Measurements from ENCODE around the gene REXO5.
"Not testable (repeated sequence)": the region's sequence is repeated elsewhere in the genome, so short reads cannot be mapped to it uniquely, and the experiment has no call there.

REXO5 gene

DNA sequence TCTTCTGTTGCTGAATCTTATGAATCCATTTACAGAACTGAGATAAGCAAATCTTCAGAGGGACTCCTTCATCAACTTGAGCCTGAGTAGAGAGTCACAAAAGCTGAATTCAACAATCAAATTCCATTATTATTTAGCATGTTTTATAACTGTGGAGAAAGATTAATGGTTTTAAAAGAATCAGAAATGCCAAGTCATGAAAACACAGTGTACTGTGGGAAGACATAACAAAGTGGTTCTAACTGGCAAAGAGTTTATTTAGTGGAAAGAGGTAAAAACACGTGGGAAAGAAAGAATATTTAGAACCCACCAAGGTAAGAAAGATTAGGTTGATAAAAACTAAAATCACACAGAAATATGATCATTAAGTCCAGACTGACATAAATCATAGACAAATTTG is 5.0 kb upstream of the REXO5 start:
- no peak for DNase-seq

DNA sequence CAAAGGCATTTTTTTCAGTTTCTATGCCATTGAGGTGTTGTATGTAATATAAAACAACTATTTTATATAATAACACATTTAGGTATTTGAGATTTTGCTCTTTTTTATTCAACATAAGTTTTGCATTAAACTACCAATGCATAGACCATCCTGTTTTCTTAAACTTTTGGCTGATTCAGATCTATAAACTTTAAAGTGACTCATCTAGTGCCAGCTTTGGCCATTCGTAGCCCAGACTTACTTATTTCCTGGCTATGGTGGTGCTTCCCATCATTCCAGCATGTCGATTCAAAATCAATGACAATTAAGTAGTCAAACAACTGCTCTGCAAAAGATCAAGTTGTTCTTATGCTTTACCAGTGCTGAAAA is 3.2 kb upstream of the REXO5 start:
- DNase-seq, result no peak

DNA sequence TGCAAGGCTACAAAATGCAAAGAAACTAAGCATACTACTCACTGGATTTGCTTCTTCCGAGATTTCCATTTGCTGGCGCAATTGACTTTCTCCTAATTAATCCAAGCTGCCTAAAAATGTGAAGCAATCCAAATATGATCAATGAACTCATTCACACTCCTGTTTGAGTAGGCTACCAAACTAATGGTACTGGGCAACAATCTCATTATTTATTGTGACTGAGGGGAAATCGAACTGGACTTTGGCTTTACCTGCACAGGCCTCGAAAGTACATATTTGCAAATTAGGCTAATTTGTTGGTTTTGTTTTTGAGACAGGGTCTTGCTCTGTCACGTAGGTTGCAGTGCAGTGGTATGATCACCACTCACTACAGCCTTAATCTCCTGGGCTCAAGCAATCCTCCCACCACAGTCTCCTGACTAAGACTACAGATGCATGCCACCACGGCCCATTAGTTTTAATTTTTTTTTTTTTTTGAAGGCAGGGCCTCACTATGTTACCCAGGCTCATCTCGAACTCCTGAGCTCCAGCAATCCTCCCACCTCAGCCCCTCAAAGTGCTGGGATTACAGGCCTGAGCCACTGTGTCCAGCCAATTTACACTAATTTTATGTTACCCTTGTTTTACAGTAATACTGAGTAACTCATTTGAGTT is 2.6 kb upstream of the REXO5 start:
- no peak for DNase-seq

DNA sequence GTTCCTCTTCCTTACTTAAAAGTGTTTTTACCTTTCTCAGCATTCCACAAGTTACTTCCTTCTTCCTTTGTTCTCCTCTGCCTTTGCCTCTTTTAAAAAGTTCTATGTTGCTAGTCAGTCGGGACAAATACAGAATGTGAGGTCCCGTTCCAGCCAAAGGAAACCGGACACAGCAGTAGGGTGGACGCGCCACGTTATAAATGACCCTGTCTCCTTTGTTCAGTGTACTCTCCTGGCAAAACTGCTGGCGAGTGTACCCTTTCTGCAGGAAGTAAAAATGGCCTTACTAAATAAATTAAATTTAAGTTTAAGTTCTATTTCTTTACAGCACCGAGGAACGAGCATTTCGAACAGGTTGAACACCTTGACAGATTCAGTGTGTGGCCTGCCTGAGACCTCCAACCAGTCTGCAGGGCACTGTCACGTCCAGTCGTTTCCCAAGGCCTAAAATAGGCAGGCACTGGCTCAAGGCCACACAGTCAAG is 601 bp upstream of the REXO5 start:
- DNase-seq, result not testable (repeated sequence)

DNA sequence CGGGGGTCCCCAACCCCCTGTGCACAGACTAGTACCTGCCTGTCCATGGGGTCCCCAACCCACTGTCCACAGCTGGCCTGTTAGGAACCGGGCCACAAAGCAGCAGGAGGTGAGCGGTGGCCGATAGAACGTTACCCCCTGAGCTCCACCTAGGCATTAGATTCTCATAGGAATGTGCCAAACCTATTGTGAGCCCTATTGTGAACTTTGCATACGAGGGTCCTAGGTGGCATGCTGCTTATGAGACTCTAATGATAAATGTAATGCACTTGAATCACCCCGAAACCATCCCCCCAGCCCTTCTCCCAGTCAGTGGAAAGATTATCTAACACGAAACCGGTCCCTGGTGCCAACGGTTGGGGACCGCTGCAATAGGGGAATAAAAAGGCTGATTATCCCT is 1.5 kb downstream of the REXO5 start:
- no peak for DNase-seq

DNA sequence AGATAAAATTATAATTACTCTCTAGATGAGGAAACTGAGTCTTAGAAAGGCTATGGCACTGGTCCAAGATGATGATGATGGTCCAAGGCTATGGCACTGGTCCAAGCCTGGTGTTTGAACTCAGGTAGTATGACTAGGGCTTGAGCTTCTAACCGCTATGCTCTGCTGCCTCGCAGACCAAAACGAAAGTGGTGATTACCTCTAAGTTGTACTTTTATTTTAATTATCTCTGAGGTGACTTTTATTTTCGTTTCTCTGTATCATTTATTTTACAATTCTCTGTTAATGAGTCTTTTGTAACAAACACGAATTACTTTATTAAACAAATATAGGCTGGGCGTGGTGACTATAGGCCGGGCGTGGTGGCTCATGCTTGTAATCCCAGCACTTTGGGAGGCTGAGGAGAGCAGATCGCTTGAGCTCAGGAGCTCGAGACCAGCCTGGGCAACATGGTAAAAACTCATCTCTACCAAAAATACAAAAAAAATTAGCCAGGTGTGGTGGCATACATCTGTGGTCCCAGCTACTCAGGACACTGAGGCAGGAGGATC is 5.6 kb downstream of the REXO5 start:
- no peak for DNase-seq

DNA sequence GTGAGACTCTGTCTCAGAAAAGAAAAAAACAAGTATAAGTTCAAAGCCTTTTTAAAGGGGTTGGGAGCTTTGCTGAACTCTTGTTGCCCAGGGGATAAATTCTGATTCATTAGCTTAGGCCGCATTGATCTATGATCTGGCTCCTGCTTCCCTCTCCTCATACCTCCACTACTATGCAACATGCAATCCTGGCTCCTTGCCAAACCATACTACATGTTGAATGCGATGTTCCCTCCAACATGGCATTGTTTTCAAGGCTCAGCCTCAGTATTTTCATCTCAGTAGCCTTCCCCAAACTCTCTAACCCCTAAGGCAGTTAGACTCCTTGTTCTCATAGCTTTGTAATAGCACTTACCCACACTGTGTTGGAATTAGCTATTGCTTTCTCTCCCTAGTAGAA is 6.2 kb downstream of the REXO5 start:
- no peak for DNase-seq

DNA sequence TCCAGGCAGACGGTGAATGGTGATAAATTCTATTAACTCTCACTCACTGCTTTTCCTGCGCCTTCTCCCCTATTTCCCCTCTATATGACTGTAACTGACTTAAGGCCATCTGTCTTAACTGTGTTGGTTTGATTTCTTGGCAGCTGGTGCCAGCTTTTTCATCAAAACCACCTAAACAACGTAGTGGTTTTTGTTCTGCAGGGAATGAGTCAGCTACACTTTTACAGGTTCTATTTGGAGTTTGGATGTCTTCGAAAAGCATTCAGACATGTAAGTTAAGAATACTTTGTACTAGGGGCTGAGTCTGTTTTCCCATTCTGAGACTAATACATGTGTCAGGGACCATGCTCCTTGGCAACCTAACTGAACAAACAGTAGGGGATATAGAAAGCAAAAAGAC is 8.5 kb downstream of the REXO5 start:
- no peak for DNase-seq

DNA sequence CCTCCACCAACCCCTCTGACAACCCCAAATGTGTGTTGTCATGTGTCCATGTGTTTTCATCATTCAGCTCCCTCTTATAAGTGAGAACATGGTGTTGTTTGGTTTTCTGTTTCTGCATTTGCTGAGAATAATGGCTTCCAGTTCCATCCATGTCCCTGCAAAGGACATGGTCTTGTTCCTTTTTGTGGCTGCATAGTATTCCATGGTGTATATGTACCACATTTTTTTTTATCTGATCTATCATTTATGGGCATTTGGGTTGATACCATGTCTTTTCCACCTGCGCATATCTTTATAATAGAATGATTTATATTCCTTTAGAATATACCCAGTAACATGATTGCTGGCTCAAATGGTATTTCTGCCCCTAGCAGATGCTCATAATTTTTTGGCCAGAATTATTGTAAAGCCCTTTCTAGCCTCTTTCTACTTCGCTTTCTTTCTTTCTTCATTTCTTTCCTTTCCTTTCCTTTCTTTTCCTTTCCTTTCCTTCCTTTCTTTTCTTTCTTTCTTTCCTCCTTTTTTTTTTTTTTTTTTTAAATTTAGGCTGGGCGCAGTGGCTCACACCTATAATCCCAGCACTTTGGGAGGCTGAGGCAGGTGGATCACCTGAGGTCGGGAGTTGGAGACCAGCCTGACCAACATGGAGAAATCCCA is 12.7 kb downstream of the REXO5 start:
- DNase-seq, result no peak

DNA sequence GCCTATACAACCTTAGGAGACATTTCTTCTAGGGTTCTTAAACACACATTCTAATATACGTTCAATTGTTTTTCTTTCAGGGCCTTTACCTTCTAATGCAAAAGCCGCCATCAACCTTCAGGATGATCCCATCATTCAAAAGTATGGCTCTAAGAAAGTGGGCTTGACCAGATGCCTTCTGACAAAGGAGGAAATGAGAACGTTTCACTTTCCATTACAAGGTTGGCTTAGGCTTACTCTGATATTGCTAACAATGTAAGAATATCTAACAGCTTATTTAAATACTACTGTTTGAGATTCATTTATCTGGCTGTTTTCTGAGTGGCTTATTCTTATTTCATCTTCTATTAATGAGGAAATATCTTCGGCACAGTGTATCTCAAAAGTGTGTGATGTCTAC is 15.4 kb downstream of the REXO5 start:
- DNase-seq, result no peak

DNA sequence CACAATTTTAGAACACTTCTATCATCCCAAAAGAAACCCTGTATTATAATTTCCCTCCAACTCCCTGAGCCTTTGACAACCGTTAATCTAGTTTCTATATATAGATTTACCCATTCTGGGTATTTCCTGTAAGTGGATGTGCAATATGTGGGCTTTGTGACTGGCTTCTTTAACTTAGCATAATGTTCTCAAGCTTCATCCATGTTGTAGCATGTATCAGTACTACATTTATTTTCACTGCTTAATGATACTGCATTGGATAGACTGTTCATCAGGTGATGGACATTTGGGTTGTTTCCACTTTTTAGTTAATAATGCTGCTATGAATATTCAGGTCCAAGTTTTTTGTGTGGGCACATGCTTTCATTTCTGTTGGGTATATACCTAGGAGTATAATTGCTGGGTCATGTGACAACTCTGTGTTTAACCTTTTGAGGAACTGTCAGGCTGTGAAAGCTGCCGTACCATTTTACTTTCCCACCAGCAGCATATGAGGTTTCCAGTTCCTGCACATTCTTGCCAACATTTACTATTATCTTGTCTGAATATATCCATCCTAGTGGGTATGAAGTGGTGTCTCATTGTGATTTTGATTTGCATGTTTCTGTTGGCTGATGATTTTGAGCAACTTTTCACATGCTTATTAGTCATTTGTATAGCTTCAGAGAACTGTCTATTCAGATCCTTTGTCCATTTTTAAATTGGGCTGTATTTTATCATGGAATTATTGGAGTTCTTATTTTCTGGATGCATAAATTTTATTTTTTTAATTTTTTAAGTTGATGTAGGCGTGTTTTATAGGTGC is 16.4 kb downstream of the REXO5 start:
- DNase-seq, result no peak

DNA sequence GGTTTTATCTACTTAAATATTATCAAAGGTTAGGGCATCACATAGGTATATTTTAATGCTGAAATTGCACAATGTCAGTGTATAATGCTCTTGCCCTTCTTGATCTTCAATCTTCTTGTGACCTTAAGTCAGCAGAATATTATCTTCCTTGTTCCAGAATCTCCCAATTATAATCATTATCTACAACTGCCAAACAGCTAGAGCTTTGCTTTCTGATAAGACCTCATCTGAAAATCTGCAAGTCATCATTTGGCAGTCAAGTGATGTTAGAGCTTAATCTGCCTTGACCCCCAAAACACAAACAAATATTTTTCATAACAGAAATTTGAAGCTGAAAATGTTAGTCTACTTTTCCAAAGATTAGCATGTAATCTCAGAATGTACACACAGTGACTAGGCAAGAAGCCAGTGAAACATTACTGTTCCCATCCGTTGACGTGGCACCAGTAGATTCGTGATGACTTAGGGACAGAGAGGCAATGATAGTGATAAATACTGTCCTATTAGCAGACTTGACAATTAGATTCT is 19.8 kb downstream of the REXO5 start:
- no peak for DNase-seq

DNA sequence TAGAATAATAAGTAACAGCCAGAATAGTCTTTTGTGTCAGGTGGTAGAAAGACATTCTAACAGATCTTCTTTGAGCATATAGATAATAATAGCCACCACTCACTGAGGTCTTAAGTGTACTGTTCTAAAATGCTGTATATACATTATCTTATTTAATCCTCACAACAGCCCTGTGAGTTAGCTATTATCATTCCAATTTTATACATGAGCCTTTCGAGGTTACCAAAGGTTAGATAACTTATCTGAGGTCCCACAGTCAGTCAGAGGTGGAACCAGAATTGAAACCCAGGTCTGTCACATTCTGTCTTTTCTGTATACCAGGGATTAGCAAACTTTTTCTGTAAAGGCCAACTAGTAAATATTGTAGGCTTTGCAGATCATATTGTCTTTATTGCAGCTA is 23.2 kb downstream of the REXO5 start:
- no peak for DNase-seq

DNA sequence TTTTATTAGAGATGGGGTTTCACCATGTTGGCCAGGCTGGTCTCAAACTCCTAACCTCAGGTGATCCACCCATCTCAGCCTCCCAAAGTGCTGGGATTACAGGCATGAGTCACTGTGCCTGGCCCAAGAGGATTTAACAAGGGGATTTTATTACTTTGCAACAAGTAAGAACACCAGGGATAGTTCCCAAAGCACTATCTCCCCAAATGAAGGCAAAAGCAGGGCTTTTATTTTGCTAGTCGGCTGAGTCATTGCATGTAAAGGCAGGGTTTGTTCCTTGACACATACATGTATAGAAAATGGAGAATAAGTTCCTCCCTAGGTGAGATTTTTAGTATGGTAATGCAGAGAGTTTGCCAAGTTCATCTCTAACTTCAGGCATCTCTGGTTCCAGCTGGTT is 24.0 kb downstream of the REXO5 start:
- no peak for DNase-seq

DNA sequence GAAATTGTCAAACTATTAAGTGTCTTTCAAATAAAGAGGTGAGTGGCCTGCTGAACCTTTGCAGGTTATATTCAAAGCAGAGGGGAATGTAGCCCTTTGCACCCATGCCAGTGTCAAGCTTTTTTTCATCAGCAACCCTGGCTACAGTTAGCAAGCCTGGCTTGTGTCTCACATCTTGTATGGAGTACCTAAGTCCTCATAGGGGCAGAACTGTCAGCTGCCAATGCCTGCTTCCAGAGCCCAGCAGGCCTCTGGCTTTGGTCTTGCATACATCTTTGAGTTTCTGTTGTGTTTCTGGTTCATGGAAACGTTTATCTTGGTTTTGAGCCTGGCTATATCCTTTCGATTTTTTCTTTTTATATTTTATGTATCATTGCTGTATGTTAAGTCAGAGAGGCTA is 26.8 kb downstream of the REXO5 start:
- no peak for DNase-seq

DNA sequence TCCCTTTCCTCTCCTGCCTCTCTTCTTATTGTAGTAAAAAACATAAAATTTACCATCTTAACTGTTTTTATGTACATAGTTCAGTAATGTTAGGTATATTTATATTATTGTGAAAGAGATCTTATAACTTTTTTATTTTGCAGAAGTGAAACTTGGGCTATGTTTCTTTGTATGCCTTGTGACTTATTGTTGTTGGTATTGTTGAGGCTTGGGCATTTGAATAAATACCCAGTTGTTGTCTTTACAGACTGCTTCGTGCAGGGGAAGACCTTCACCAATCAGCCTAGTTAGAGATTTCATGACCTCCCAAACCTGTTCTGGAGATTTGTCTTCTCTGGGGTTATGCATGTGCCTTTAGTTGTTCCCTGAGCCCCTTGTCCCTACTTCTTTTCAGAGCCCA is 31.9 kb downstream of the REXO5 start:
- DNase-seq, result no peak

DNA sequence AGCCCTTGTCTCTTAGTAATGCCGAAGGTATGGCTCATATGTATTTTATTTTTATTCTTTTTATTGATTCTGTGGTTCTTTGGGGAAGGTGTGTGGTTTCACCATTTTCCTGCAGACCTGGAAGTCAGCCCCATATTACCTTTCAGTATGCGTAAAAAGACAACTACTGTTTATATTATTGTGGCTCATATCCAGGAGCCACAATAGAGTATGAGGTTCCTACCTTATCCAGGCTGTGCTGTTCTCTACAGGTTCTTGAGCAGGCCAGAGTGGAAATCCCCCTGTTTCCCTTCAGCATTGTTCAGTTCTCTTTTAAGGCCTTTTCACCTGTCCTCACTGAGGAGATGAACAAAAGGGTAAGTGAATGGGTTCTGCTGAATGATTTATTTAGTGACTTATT is 33.2 kb downstream of the REXO5 start:
- no peak for DNase-seq

DNA sequence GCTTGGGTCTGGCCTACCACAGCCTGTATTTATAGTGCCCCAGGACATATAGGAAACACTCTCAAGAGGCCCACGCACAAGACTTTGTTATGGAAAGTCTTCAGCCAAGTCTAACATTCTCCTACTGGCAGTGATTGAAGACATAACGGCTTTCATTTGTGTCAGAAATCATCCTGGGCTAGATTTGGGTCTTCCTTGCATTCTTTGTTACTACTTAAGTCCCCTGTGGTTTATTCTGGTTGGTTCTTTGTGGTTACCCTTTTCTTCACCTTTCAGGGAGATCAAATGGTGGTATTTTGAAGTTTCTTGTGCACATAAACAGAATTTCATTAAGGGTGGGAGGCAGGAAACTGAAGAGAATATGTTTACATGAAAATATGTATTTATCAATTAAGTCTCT is 37.7 kb downstream of the REXO5 start:
- no peak for DNase-seq

DNA sequence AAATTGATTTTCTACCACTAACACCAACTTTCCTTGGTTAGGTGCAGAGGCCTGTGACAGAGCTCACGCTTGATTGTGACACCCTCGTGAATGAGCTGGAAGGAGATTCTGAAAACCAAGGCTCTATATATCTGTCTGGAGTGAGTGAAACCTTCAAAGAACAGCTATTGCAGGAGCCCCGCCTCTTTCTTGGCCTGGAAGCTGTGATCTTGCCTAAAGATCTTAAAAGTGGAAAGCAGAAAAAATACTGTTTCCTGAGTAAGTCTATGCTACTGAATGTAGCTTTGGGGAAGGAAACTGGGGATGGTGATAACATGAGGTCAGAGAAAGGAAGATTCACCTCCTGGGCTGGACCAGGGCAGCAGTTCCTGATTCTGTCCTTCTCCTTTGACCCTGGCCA is 38.3 kb downstream of the REXO5 start:
- DNase-seq, result no peak

DNA sequence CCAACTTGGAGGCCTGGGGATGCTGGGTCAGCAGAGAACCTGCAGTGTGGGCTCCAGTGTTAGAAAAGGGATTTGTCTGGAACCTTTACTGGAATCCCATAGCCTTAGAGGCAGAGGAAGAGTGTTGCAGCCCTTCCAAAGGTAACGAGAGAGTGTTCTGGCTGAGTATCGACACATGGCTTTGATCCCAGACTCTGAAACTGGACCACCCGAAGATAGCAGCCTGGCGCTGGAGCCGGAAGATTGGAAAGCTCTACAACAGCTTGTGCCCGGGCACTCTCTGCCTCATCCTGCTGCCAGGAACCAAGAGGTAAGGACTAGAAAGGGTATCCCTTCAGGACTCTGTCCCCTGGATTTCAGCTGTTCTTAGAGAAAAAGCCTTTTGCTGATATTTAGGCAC is 39.7 kb downstream of the REXO5 start:
- no peak for DNase-seq

DNA sequence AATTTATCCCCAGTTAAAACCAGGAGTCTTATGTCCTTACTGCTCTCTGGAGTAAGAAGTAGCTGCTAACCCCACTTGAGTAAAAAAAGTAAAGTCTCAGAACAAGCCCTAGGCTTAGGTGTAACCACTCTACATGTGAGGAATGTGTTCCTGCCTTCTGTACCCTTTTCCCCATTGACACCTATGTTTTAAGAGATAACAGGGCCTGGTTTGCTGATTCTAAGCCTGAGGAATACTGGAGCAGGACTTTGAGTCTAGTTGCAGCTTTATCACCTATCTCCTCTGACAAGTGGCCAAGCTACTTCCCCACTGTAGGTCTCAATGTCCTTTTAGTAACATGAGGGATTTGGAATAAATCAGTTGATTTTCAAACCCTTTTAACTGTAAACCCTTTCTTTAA is 40.2 kb downstream of the REXO5 start:
- no peak for DNase-seq

DNA sequence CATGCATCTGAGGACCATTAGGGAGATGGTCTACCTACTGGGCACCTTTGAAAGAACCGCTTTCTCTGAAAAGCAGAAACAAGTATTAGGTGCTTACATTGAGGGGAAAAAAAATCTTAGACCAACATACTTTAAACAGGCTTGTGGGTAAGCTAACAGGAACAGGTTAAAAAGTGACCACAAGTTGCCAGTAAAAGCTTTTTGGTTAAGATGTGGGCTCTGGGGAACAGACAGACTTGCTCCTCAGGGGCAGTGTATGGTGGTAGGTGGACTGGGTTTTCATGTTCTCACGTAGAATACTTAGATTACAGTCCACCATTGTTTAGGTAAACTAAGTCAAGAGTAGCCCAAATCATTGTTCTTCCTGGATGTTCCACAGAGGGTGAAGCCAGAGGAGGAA is 41.2 kb downstream of the REXO5 start:
- no peak for DNase-seq

DNA sequence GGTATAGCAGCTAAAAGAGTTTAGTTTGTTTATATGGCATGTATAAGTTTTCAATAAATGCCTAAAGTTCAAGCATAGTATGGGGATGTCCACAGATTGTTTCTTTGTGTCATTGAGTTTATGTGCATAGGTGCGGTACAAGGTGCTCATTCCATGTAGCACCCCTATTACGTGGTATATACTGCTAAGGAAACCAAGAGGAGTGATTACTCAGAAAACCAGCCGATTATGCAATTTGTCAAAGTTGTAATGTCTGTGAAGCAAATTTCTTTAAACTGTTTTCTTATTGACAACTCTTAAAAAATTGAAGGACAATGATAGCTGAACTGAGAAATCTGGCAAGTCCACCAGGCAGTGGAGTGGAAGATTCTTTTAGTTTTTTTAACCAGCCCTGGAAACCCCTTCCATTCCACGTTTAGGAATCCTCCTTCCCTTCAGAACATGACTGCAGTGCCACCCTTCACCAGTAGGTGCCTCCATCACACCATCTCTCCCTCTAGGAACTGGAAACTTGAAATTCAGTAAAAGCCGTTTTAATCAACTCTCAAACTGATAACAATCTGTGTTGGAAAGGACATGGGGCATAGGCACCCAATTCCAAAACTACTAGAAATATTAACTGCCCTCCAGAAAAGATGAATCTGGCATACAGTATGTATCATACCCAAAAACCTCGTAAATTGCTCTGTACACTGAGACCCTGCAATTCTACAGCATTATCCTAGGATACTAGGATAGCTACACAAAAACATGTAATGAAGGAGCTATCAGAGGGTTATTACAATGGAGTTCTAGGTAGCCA is 43.5 kb downstream of the REXO5 start:
- no peak for DNase-seq
